SIG-M5 treated with dmso at 0.1 percent for 504 hours (cell line): ENCODE results near the gene TBPL1.
"Not testable (repeated sequence)": the region's sequence is repeated elsewhere in the genome, so short reads cannot be mapped to it uniquely, and the experiment has no call there.

Experiments used
- DNase-seq: peaks from one replicate; lab custom pipeline; 2025; ENCODE audit not compliant: unreplicated experiment; lab: John Stamatoyannopoulos, UW

The TBPL1 gene

DNA sequence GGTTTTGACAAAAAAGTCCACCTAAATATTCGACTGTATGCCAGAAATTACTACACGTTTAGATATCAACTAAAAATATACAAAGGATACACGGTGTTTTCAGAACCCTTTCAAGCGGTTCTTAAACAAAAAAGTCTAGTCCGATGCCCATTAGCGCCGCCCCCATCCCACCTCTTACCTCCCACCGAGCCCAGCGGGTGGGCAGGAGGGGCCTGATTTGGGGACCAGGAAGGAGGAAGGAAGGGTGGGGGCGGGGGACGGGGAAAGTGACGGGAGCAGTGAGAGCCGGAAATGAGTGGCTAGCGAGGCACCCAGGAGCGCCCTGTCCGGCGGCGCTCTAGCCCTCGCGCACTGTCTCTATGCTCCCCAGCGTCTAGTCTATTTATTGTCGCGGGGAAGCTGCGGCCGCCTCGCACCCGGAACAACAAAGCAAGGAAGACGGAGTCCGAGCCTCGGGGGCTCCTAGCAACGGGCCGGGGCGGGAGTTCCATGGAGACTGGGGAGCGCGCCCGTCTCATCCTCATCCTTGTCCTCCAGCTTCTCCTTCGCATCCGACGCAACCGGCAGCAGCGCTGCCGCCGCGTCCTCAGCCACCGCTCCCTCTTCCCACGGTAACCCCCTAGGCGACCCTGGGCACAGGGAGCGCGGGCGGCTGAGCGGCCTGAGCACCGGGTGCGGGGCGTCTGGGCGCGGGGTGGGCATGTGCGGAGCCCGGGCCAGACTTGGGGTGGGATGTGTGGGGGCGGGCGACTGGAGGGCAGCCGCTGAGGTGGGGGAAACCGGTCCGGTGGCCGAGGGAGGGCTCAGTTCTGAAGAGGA, at the start of gene TBPL1:
Gene TBPL1 (plus strand): TSS at position 410 of the 819 bp plus-strand sequence. CDS start 26,902 bp downstream, outside the sequence.
- DNase-seq, result peak; percentile 92

DNA sequence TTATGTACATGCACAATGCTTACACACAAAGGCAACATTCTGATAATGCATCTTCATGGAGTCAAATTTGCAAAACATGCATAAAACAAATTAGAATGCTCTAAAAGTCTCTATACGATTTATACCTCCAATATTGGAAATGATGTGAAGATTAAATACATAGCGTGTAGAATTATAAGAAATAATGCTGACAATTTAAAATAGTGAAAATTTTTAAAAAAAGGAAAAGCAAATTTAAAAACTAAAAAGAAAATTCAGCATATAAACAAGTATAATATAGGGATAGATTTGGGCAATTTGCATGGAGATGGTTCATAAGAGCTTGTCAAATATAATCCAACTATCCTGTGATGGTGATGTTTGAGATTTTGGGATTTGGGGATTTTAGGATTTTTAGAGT, 49.2 kb upstream of the TBPL1 start:
- DNase-seq, result no peak

DNA sequence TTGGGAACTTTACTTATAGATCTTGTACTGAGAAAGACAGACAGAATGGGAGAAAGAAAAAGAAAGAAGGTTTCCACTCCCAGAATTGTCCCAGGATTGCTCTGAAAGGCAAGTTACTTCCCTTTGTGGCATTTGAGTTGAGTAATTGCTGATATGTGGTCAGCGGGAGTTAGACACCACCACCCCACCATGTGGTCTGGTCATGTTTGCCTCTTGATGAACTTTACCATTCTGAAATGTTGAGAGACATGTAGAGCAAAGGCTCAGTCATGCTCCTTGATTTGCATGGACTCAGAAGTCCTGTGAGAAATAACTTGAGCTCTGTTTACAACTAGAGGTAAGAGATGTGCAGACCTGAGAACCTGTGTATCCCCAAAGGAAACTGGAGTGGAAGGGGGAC, 47.0 kb upstream of the TBPL1 start:
- peak; percentile 25 for DNase-seq

DNA sequence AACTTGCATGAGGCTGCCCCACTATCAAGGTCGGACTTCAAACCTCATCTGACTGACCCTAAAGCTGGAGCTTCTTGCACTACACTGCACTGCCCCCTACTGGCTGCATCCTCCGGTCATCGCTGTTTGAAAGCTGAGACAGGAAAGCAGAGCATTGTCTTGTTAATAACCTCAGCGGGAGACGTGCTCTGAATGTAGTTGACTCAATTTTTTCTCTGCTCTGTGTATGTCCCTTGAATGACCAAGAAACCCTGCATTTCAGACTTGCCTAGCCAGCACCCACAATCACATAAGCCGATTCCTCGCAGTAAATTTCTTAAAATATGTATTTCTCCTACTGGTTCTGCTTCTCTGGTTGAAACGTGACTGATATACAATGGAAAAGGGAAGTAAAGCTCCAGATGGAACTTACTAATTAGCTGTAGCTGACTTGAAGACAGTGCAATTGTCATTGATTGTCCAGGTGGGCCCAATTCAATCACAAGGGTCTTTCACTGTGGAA, 36.3 kb upstream of the TBPL1 start:
- DNase-seq, result peak; percentile 70

DNA sequence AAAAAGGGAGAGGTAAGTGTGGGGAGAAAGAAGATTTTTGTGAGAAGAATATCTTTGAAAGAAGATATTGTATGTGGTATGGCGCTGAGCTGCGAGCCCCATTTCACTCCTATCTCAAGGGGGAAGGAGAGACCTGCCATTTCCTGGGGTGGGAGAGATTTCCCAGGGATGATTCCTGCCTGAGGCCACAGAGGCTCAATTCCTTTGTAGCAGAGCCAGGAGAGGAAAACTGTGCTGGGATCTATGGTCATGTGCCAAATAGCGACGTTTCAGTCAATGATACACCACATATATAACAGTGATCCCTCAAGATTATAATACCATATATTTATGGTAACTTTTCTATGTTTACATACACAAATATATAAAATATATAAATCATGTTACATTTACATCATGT, 35.2 kb upstream of the TBPL1 start:
- DNase-seq, result no peak

DNA sequence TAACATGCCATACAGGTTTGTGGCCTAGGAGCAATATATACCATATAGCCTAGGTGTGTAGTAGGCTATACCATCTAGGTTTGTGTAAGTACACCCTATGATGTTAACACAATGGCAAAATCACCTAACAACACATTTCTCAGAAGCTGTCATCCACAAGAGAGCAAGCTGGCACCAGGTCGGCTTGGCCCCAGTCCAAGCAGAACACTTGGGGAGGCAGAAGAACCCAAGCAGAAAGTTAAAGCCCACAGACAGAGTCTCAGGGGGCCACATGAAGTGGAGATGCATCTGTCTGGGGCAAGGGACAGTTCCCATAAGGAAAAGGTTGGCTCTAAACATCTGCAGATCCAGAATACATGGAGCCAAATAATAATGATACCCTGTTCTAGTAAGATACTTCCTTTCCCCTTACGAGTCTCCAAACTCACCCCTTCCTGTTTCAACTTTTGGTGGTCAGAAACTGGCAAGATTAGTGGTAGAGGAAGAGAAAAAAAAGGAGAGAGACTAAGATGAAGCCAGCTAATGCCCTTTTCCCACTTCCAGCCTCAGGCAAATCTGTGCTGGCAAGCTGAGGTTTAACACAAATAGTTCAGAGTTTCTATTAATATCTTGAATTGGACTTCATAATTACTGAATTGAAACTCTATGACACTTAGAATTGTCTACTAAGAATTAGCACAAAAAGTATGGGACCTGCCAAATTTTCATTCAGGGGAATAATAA, 34.7 kb upstream of the TBPL1 start:
- no peak for DNase-seq

DNA sequence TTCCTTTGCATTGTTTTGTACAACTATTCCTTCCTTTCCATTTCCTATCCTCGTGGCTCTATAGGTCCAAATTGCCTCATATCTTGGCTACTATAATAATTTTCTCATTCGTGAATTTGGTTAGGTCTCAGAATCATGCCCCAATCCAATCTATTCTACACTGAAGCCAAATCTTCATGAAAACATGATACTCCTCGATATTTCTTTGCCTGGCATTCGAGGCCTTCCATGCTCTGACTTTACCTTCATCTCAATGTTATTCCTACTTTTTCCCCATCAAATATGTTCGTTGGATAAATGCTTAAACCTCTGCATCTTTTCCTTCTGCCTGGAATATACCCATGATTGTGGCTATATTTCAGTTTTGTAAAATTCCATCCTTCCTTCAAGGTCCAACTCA, 33.7 kb upstream of the TBPL1 start:
- DNase-seq, result no peak

DNA sequence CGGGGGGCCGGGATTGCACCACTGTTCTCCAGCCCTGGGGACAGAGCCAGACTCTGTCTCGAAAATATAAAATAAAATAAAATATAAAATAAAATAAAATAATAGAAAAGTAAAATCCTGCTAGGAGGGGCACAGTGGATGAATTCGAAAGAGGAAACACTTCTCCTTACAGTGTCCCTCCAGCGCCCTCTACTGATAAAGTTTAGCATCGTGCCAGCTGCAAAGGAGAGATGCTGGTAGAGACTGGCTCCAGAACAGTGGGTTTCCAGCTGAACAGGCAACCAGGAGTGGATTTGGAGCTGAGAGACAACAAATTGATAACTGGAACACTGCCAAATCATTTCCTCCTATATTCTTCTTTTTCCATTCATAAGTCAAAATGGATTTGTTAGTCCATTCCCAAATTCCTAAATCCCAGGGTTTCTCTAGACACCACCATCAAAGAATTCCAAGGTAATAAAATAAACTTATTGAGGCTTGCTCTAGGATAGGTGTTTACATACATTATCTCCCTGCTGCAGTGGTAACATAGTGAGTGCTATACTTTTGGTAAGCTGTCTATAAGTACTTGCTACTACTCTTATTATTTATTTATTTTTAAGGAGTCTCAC, 31.7 kb upstream of the TBPL1 start:
- DNase-seq, result peak; percentile 68

DNA sequence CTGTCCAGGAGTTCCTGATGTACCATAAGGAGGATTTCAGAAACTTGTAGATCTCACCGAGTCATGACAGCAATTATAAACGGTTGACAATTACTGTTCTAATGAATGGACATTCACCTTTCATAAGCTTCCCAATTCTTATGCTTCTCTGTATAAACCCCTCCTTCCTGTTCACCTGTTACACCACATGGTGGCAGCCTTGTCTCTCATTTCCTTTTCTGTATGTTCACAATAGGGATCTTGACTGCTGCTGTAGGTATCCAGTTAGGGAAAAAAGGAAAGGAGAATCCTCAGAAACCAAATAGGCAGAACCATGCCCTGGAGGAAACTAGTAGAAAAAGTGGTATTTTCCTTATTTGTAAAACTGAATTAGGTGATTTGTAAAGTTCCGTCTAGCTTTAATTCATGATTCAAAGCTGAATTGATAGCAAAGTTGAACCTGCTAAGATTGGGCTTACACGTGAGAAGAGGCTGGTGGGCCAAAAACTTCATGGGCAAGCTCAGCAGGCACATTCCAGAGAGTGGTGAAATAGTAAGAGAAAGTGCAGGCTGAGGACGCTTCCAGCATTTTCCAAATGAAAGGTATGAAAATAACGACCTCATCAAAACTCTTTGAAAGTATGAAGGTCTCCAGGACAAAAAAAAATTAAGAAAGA, 29.0 kb upstream of the TBPL1 start:
- DNase-seq, result peak; percentile 80

DNA sequence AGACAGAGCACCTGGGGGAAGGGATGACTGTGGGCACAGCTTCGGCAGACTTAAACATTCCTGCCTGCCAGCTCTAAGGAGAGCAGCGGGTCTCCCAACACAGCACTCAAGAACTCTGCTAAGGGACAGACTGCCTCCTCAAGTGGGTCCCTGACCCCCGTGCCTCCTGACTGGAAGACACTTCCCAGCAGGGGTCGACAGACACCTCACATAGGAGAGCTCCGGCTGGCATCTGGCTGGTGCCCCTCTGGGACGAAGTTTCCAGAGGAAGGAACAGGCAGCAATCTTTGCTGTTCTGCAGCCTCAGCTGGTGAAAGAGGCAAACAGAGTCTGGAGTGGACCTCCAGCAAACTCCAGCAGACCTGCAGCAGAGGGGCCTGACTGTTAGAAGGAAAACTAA, 21.8 kb upstream of the TBPL1 start:
- not testable (repeated sequence) for DNase-seq

DNA sequence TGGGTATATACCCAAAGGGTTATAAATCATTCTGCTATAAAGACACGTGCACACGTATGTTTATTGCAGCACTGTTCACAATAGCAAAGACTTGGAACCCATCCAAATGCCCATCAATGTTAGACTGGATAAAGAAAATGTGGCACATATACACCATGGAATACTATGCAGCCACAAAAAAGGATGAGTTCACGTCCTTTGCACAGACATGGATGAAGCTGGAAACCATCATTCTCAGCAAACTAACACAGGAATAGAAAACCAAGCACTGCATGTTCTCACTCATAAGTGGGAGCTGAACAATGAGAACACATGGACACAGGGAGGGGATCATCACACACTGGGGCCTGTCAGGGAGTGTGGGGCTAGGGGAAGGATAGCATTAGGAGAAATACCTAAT, 16.7 kb upstream of the TBPL1 start:
- not testable (repeated sequence) for DNase-seq

DNA sequence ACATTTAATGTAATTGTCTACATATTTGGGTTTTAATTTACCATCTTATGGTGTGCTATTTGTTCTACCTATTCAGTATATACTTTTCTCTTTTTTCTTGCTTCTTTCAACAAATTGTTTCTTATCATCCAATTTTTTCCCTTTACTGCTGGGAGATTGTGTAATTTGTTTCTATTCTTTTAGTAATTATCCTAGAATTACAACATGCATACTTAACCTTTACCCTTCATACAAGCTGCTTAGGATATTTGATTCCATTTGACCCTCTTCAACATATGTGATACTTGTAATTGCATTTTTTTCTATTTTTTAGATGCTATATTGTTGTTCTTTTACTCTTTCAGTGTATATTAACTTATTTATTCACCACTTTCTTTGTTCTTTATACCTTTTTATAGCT, 15.1 kb upstream of the TBPL1 start:
- DNase-seq, result no peak

DNA sequence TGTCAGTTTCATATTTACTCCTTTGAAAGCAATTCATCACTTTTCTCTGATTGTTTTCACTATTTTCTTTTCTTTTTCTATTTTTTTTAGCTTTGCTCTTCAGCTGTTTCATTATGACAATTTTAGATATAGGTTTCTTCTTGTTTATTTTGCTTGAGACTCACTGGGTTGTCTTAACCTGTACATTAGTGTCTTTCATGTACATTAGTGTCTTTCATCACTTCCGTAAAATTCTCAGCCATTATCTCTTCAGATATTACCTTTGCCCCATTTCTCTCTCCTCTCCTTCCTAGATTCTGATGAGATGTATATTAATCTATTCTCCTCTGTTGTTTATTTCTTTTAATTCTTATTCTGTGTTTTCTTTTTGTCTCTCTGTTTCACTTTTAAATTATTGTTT, 14.5 kb upstream of the TBPL1 start:
- no peak for DNase-seq

DNA sequence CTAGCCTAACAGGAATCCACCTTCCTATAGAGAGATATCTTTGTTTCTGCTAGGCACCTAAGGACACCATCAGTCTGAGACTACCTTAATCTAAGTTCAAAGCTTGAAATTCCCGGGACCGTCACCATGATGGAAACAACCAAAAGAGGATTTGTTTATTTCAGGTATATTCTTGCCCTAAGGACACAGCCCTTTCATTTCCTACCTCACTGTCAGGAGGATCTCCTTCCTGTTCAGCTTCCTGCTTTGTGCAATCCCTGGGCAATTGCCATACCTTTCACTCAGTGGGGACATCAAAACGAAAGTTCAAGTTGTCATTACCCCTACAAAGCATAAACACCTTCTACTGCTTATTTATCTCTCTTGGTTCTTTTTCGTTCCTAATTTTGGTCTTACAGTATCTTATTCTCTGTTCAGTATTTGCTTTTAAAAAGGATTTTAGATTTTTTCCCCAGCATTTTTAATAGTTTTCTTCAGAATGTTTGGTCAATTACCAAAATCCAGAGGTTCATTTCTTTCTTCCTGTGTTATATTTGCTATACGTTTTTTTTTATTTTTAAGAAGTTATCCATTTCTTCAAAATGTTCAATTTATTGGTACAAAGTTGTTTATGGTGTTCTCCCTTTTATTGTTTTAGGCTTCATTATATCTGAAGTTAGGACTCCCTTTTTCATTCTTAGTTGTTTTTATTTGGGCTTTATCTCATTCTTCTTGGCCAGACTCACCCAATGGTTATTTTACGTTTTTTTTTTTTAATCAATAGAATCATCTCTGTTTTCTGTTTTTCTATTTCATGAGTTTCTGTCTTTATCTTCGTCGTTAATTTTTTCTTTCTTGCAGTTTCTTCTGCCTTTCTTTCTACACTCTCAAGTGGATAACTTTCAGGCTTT, 13.0 kb upstream of the TBPL1 start:
- no peak for DNase-seq

DNA sequence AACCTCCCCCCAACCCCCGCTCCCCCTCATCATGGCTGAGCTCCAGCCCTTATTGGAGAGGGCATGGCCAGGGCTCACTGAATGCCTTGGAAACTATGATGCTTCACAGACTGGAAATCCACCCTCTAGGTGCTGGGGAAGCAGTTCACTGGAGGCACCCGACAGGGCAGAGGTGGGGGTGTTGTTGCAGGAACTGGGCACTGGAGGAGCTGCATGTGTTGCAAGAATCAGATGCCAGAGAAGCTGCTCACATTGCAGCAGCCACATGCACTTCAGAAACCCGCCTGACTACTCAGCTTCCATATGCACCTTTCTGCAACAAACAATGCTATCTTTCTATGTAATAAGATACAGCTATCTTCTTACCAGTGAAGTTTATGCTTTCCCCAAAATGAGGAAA, 7.9 kb upstream of the TBPL1 start:
- peak; percentile 22 for DNase-seq

DNA sequence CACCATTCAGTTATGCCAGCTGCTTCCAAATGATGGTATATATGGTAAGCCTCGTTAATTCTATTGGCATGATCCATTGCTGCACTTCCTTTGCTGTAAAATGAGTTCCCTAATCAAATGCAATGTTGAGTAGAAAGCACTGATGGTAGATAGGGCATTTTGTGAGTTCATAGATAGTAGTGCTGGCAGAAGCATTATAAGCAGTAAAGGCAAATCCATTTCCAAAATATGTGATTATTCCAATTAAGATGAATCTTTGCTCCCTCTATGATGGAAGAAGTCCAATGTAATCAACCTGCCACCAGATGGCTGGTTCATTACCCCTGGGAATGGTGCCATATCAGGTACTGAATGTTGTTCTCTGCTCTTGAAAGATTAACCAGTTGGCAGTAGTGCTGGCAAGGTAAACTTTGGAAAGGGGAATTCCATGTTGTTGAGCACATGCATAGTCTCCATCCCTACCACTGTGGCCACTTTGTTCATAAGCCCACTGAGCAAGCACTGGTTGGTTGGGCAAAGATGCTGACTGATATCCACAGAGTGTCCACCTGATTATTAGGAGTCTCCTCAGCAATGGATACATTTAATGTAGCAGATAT, 5.6 kb upstream of the TBPL1 start:
- no peak for DNase-seq

DNA sequence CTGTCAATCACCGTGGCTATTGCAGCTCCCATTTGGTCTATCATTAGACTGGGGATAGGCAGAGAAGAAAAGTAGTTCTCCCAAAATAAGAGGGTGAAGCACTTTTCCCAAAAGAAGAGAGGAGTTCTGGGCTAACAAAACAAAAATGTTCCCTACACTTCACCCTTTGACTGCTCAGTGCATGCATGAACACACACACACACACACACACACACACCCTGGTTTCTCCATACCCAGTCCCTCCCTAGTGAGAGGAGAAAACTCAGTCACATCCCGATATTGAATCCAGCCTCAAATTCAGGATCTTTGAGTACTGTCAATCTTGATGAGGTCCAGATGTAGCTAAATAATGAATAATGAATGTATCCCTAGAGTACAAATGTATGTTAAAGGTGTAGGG, 4.6 kb upstream of the TBPL1 start:
- DNase-seq, result no peak

DNA sequence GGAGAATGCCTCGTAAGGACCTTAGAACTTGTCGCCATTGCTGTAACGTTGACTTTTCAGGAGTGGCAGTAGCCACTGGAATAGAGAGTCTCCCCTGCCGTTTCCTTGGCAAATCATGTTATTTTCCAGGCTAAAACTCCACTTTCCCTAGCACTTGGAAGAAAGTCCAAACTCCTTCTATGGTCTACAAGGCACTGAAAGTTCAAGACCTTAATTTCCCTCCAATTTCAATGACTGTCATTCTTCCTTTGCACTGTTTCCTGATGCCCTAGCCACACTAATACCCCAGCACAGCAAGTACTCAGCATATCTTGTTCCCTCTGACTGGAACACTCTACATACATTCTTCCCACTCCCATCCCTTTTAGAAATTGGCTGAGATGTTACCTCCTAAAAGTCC, 1.8 kb upstream of the TBPL1 start:
- DNase-seq, result no peak

DNA sequence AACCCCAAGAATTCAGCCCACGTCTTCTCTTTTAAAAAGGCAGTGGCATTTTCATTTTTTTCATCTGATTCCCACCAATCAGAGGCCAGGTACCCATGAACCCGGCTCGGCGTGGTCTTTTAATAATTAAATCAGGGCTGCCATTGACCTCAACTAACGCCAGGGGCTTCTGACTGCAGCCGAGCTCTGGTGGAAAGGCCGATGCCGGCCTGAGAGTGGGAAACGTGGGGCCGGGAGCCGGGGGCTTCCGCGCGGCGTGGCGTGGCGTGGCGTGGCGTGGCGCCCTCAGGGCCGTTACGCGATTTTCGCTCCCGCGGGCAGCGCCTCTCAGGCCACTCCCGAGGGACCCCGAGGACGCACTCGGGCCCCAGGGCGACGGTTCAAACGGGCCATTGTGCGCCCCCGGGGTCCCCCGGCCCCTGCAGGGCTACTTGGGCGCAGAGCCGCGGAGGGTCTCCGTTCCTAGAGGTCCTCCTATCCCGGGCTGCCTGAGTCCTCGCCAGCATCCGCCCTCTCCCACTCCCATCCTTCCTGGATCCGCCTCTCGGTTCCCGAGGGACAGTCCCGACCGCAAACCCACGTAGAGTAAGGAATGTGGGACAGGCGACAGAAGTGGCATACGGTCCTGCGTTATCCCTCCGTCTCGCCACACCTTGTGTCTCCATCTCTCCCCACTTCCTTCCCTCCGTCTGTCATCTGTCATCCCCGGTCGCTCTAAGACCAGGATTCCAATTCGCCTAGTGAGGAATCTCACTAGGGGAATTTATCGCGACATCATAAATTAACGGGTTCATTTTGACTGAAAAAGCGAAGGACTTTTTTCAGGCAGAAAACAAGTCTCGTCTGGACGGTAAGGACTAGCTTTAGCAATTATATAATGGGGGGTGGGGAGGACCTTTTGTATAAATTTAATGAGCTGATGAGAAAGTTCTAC, 876 bp upstream of the TBPL1 start:
- DNase-seq, result peak; percentile 8
